Brain microvascular endothelial cell (primary cell): ENCODE data around the gene UBR1.

Experiments
- DNase-seq: peaks from one replicate; pipeline ENCODE4 v3.0.0-alpha.2; 2020
- H3K27ac ChIP-seq: fragments of 250-450 bp; sonication (Bioruptor Pico); 2 replicates; pipeline ENCODE4 v1.5.1; 2020; ENCODE audit warnings: mild to moderate bottlenecking, moderate library complexity
- H3K27me3 ChIP-seq: fragments of 250-450 bp; sonication (Bioruptor Pico); replicated peaks from 2 replicates; pipeline ENCODE4 v1.5.1; 2020; ENCODE audit warnings: mild to moderate bottlenecking
- H3K36me3 ChIP-seq: fragments of 250-450 bp; sonication (Bioruptor Pico); replicated peaks from 2 replicates; pipeline ENCODE4 v1.5.1; 2020; ENCODE audit warnings: mild to moderate bottlenecking
- H3K4me3 ChIP-seq: 2 replicates; pipeline ENCODE4 v1.5.1; 2011; ENCODE audit warnings: low read depth, mild to moderate bottlenecking, control low read depth, low read length, moderate library complexity
- in situ Hi-C: cut with HindIII; loops from 2 replicates; pipeline ENCODE4 v1.10.0; 2017; ENCODE audit warnings: low sequenced_read_pairs, low pct_ligation_motif_present
- TF ChIP-seq, protein P1 (sequence below): IDR thresholded peaks from 2 replicates; pipeline ENCODE4 v1.5.1; 2011; ENCODE audit warnings: low read depth, mild to moderate bottlenecking, moderate library complexity, low read length, control low read depth, inconsistent platforms; ENCODE audit errors: missing control alignments

UBR1 gene

GRCh38 chr15:43096411-43096810 is 9.4 kb downstream of the UBR1 start:
- Histone ChIP-seq H3K36me3 (peaks cover 6% of the 10 kb centered on the region), H3K27ac (no peak overlapping the region), H3K4me3 (no peak overlapping the region), H3K27me3 (no peaks in the 10 kb centered on the region)
- TF ChIP-seq, protein P1, sequence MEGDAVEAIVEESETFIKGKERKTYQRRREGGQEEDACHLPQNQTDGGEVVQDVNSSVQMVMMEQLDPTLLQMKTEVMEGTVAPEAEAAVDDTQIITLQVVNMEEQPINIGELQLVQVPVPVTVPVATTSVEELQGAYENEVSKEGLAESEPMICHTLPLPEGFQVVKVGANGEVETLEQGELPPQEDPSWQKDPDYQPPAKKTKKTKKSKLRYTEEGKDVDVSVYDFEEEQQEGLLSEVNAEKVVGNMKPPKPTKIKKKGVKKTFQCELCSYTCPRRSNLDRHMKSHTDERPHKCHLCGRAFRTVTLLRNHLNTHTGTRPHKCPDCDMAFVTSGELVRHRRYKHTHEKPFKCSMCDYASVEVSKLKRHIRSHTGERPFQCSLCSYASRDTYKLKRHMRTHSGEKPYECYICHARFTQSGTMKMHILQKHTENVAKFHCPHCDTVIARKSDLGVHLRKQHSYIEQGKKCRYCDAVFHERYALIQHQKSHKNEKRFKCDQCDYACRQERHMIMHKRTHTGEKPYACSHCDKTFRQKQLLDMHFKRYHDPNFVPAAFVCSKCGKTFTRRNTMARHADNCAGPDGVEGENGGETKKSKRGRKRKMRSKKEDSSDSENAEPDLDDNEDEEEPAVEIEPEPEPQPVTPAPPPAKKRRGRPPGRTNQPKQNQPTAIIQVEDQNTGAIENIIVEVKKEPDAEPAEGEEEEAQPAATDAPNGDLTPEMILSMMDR = no peak
- in situ Hi-C loops = no loop called here
- no peak for DNase-seq

GRCh38 chr15:43095708-43096347 is 10.0 kb downstream of the UBR1 start:
- Histone ChIP-seq H3K27me3 (no peaks in the 10 kb centered on the region), H3K27ac (peak overlapping the region; percentile 29), H3K36me3 (peaks cover 6% of the 10 kb centered on the region), H3K4me3 (no peak overlapping the region)
- no peak for DNase-seq
- in situ Hi-C loops = no loop called here
- TF ChIP-seq, protein P1 = no peak

GRCh38 chr15:43095243-43095642 is 10.6 kb downstream of the UBR1 start:
- Histone ChIP-seq H3K27me3 (no peaks in the 10 kb centered on the region), H3K4me3 (no peak overlapping the region), H3K36me3 (peaks cover 2% of the 10 kb centered on the region), H3K27ac (peak overlapping the region; percentile 29)
- TF ChIP-seq, protein P1 = no peak
- DNase-seq = peak; percentile 57
- in situ Hi-C loops = no loop called here

DNA sequence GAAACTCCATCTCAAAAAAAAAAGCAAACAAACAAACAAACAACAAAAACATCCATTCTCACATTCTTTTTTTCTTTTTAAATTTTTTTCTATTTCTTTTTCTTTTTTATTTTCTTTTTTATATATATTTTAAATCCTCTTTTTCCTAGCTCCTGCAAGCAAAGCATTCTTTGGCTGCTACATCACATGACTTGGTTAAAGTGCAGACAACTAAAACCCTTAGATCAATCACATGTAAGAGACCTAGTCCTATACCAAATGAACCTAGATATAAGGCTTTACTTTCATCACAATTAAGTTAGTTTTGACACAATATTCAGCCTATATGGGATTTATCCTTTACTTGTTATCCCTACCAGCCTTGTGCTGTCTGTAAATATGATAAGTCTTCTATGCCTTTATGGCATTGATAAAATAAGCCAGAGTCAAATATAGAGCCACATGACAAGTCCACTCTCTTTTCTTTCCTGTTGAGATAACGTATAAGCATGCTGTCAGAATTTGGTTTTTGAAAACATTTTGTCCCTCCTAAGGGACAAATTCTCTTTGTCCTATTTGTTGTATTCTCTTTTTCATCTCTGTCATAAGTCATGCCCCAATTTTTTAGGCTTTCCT is 11.3 kb downstream of the UBR1 start:
- TF ChIP-seq, protein P1 = no peak
- Histone ChIP-seq H3K36me3 (peaks cover 2% of the 10 kb centered on the region), H3K27ac (no peak overlapping the region), H3K27me3 (no peaks in the 10 kb centered on the region), H3K4me3 (no peak overlapping the region)
- in situ Hi-C loops = no loop called here
- DNase-seq = no peak

GRCh38 chr15:43093026-43093425 is 12.8 kb downstream of the UBR1 start:
- Histone ChIP-seq H3K27ac (peak overlapping the region; percentile 38), H3K36me3 (peaks cover 2% of the 10 kb centered on the region), H3K4me3 (no peak overlapping the region), H3K27me3 (no peaks in the 10 kb centered on the region)
- DNase-seq = no peak
- TF ChIP-seq, protein P1 = no peak
- in situ Hi-C loops = no loop called here
